Panc1 (cell line): Measurements from ENCODE around the gene FRMPD4. TPM values are rescaled to one million over a fixed set of nuclear protein-coding genes. Genes with fewer than 3 reads are reported as not detected.

Experiments
- ATAC-seq: fragments of 200-7000 bp; cut with Tn5 transposase; 2 replicates; pipeline ENCODE4 v1.9.1; 2020; ENCODE audit warnings: mild to moderate bottlenecking, moderate library complexity
- BruUV-seq: library from RNA; stranded (reverse); fragments of 400-500 nt; replicated peaks from 2 replicates; lab custom pipeline; 2021; lab: Mats Ljungman, UMichigan
- CTCF ChIA-PET: fragments of 300-600 bp; sonication (Branson Sonifier 250); formaldehyde crosslinking; loops from one replicate; lab custom pipeline; 2022; ENCODE audit warnings: antibody characterized with exemption; lab: Charles Lee
- POLR2A ChIA-PET: fragments of 300-600 bp; sonication (Branson Sonifier 250); formaldehyde crosslinking; loops from one replicate; lab custom pipeline; 2022; ENCODE audit warnings: antibody characterized with exemption; lab: Charles Lee
- DNase-seq: peaks from one replicate; pipeline ENCODE4 v3.0.0-alpha.2; 2010; ENCODE audit warnings: low read depth, low spot score
- H3K27ac ChIP-seq: 2 replicates; pipeline ENCODE4 v1.5.1; 2011; ENCODE audit warnings: mild to moderate bottlenecking, low read length, inconsistent platforms
- H3K27me3 ChIP-seq: fragments of 200-500 bp; sonication (Bioruptor generic); 2 replicates; pipeline ENCODE4 v1.6.0; 2014; ENCODE audit warnings: low read length, inconsistent platforms; ENCODE audit not compliant: control insufficient read depth, insufficient read depth
- H3K36me3 ChIP-seq: fragments of 200-500 bp; sonication (Bioruptor generic); 2 replicates; pipeline ENCODE4 v1.5.1; 2014; ENCODE audit warnings: inconsistent platforms, mild to moderate bottlenecking, low read length, moderate library complexity; ENCODE audit not compliant: control insufficient read depth, insufficient read depth
- H3K4me1 ChIP-seq: 2 replicates; pipeline ENCODE4 v1.5.1; 2011; ENCODE audit warnings: inconsistent platforms, mild to moderate bottlenecking, low read length, moderate library complexity; ENCODE audit not compliant: control insufficient read depth, insufficient read depth
- H3K4me3 ChIP-seq, 2 experiments: 2 replicates each; pipeline ENCODE4 v1.5.1; 2011 to 2012; ENCODE audit warnings: low read depth in 2 of 2, low read length in 2 of 2, mild to moderate bottlenecking in 2 of 2, inconsistent platforms in 1 of 2, moderate library complexity in 1 of 2
- H3K9me3 ChIP-seq: fragments of 200-500 bp; sonication (Bioruptor generic); 2 replicates; pipeline ENCODE4 v1.5.1; 2014; ENCODE audit warnings: low read depth, mild to moderate bottlenecking, inconsistent platforms, low read length, moderate library complexity; ENCODE audit not compliant: control insufficient read depth, insufficient read depth
- CTCF ChIP-seq: fragments of 450-650 bp; IDR thresholded peaks from 2 replicates; pipeline ENCODE4 v1.5.1; 2017; ENCODE audit warnings: mild to moderate bottlenecking
- POLR2AphosphoS5 ChIP-seq: IDR thresholded peaks from 2 replicates; pipeline ENCODE4 v1.6.1; 2012; ENCODE audit warnings: mild to moderate bottlenecking, low read depth, low read length, moderate library complexity
- SIN3A ChIP-seq: IDR thresholded peaks from 2 replicates; pipeline ENCODE4 v1.6.1; 2012; ENCODE audit warnings: low read depth, mild to moderate bottlenecking, low read length, moderate library complexity, borderline replicate concordance; ENCODE audit not compliant: insufficient read depth
- TCF7L2 ChIP-seq: IDR thresholded peaks from 2 replicates; pipeline ENCODE4 v1.6.1; 2011; ENCODE audit warnings: mild to moderate bottlenecking, low read depth, low read length, inconsistent platforms
- in situ Hi-C: cut with HindIII; loops from 2 replicates; pipeline ENCODE4 v1.10.0; 2016; ENCODE audit warnings: low sequenced_read_pairs, low pct_unique_long_range_greater_than_20kb
- intact Hi-C: fragments of 100-400 bp; cut with micrococcal nuclease; formaldehyde crosslinking; loops from one replicate; pipeline ENCODE4 v1.10.0; 2022; ENCODE audit not compliant: unreplicated experiment
- total RNA-seq: library from RNA; stranded (reverse); gene quantifications from one replicate; pipeline ENCODE4 v1.2.1, GENCODE V29; 2021; ENCODE audit not compliant: unreplicated experiment
- TF ChIP-seq, protein P1 (sequence below), 2 experiments: IDR thresholded peaks; 2 replicates each; pipeline ENCODE4 v1.6.1; 2011 to 2012; ENCODE audit warnings: low read depth in 2 of 2, control low read depth in 1 of 2, low read length in 1 of 2, mild to moderate bottlenecking in 1 of 2, moderate library complexity in 1 of 2; ENCODE audit not compliant: insufficient read depth in 1 of 2

Gene FRMPD4
- total RNA-seq, 1 experiment from 2014 or later = not detected

- Histone ChIP-seq H3K36me3 (no peaks in the 10 kb centered on the region), H3K27me3 (no peaks in the 10 kb centered on the region), H3K4me3 (no peak overlapping the region), H3K27ac (no peak overlapping the region), H3K4me1 (no peaks in the 10 kb centered on the region), H3K9me3 (no peaks in the 10 kb centered on the region)
- intact Hi-C loops (no loop called here), in situ Hi-C loops (no loop called here)
- DNase-seq (no peak), ATAC-seq (no peak)
- TF ChIP-seq POLR2AphosphoS5 = no peak
- no peak for TF ChIP-seq CTCF
- no peak for TF ChIP-seq SIN3A
- TF ChIP-seq, protein P1, sequence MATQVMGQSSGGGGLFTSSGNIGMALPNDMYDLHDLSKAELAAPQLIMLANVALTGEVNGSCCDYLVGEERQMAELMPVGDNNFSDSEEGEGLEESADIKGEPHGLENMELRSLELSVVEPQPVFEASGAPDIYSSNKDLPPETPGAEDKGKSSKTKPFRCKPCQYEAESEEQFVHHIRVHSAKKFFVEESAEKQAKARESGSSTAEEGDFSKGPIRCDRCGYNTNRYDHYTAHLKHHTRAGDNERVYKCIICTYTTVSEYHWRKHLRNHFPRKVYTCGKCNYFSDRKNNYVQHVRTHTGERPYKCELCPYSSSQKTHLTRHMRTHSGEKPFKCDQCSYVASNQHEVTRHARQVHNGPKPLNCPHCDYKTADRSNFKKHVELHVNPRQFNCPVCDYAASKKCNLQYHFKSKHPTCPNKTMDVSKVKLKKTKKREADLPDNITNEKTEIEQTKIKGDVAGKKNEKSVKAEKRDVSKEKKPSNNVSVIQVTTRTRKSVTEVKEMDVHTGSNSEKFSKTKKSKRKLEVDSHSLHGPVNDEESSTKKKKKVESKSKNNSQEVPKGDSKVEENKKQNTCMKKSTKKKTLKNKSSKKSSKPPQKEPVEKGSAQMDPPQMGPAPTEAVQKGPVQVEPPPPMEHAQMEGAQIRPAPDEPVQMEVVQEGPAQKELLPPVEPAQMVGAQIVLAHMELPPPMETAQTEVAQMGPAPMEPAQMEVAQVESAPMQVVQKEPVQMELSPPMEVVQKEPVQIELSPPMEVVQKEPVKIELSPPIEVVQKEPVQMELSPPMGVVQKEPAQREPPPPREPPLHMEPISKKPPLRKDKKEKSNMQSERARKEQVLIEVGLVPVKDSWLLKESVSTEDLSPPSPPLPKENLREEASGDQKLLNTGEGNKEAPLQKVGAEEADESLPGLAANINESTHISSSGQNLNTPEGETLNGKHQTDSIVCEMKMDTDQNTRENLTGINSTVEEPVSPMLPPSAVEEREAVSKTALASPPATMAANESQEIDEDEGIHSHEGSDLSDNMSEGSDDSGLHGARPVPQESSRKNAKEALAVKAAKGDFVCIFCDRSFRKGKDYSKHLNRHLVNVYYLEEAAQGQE (IDR thresholded peaks at IDR 0.05; ENCODE audit: insufficient read depth in 1 of 2, low read depth in 2 of 2, low read length in 1 of 2) = no peak
- no peak for TF ChIP-seq TCF7L2
- POLR2A ChIA-PET = no interaction called here
- CTCF ChIA-PET = no interaction called here
- no TSS peak for BruUV-seq
These were observed 7.1 kb downstream of the FRMPD4 start for GRCh38 chrX:12145402-12145801.

- H3K27ac ChIP-seq = no peak overlapping the region
- H3K4me1 ChIP-seq = no peaks in the 10 kb centered on the region
- no peak for ATAC-seq
- in situ Hi-C loops = no loop called here
- no peaks in the 10 kb centered on the region for H3K36me3 ChIP-seq
- no peaks in the 10 kb centered on the region for H3K27me3 ChIP-seq
- no peak for DNase-seq
- TF ChIP-seq CTCF = no peak
- TF ChIP-seq POLR2AphosphoS5 = no peak
- TF ChIP-seq SIN3A = no peak
- no peak for TF ChIP-seq TCF7L2
- TF ChIP-seq, protein P1 (IDR thresholded peaks at IDR 0.05; ENCODE audit: insufficient read depth in 1 of 2, low read depth in 2 of 2, low read length in 1 of 2) = no peak
- intact Hi-C loops = no loop called here
- H3K9me3 ChIP-seq = no peaks in the 10 kb centered on the region
- ChIA-PET CTCF (no interaction called here), POLR2A (no interaction called here)
- BruUV-seq = no TSS peak
- H3K4me3 ChIP-seq = no peak overlapping the region
These were observed 11.6 kb downstream of the FRMPD4 start for GRCh38 chrX:12149670-12150407.
